OCI-LY1 (cell line): Measurements from ENCODE around the gene AGAP1.

Experiments used
- H2AFZ ChIP-seq: fragments of 200-600 bp; sonication (generic), shearing (Covaris generic); 2 replicates; pipeline ENCODE4 v1.6.0; 2014; ENCODE audit warnings: antibody characterized with exemption, mild to moderate bottlenecking, low read length
- H3F3A ChIP-seq: fragments of 200-600 bp; sonication (generic), shearing (Covaris generic); 2 replicates; pipeline ENCODE4 v1.6.0; 2014; ENCODE audit warnings: mild to moderate bottlenecking, antibody characterized with exemption, low read length, moderate library complexity; ENCODE audit not compliant: insufficient read depth
- H3K27ac ChIP-seq: fragments of 200-600 bp; sonication (generic); 2 replicates; pipeline ENCODE4 v1.5.1; 2014; ENCODE audit warnings: low read length, mixed run types, mild to moderate bottlenecking, low read depth; ENCODE audit not compliant: poor library complexity, severe bottlenecking
- H3K27me3 ChIP-seq: fragments of 200-600 bp; sonication (generic); 2 replicates; pipeline ENCODE4 v1.6.0; 2014; ENCODE audit warnings: antibody characterized with exemption, mild to moderate bottlenecking, low read length, moderate library complexity; ENCODE audit not compliant: insufficient read depth
- H3K36me3 ChIP-seq: fragments of 200-600 bp; sonication (generic); 2 replicates; pipeline ENCODE4 v1.6.1; 2014; ENCODE audit warnings: mild to moderate bottlenecking, antibody characterized with exemption, low read length, moderate library complexity, mixed read lengths; ENCODE audit not compliant: insufficient read depth
- H3K4me1 ChIP-seq: fragments of 200-600 bp; sonication (generic); 2 replicates; pipeline ENCODE4 v1.5.1; 2014; ENCODE audit warnings: mild to moderate bottlenecking, low read length, moderate library complexity; ENCODE audit not compliant: insufficient read depth, severe bottlenecking
- H3K4me2 ChIP-seq: fragments of 200-600 bp; sonication (generic), shearing (Covaris generic); 2 replicates; pipeline ENCODE4 v1.6.1; 2014; ENCODE audit warnings: low read length
- H3K4me3 ChIP-seq: fragments of 200-600 bp; sonication (generic); 2 replicates; pipeline ENCODE4 v1.5.1; 2014; ENCODE audit warnings: low read length, low read depth, mild to moderate bottlenecking, mixed read lengths; ENCODE audit not compliant: poor library complexity, severe bottlenecking
- H3K79me2 ChIP-seq: fragments of 200-600 bp; shearing (Covaris generic); 2 replicates; pipeline ENCODE4 v1.6.1; 2016; ENCODE audit warnings: mixed run types, low read length, mixed read lengths; ENCODE audit not compliant: insufficient read depth
- H3K9ac ChIP-seq: fragments of 200-600 bp; sonication (generic), shearing (Covaris generic); 2 replicates; pipeline ENCODE4 v1.6.1; 2014; ENCODE audit warnings: mild to moderate bottlenecking, low read length, mixed read lengths
- H3K9me2 ChIP-seq: fragments of 200-600 bp; sonication (generic), shearing (Covaris generic); 2 replicates; pipeline ENCODE4 v1.6.1; 2014; ENCODE audit warnings: low read depth, mild to moderate bottlenecking, low read length, mixed read lengths
- H3K9me3 ChIP-seq: fragments of 200-600 bp; shearing (Covaris generic); 2 replicates; pipeline ENCODE4 v1.6.1; 2014; ENCODE audit warnings: low read length, mixed read lengths
- H4K20me1 ChIP-seq: fragments of 200-600 bp; sonication (generic), shearing (Covaris generic); 2 replicates; pipeline ENCODE4 v1.6.0; 2016; ENCODE audit warnings: mild to moderate bottlenecking, low read length; ENCODE audit not compliant: insufficient read depth
- CTCF ChIP-seq: fragments of 200-600 bp; sonication (generic), shearing (Covaris generic); IDR thresholded peaks from 2 replicates; pipeline ENCODE4 v1.5.1; 2017; ENCODE audit warnings: mild to moderate bottlenecking, antibody characterized with exemption, low read length, moderate library complexity, mixed read lengths
- EZH2 ChIP-seq: fragments of 200-600 bp; sonication (generic), shearing (Covaris generic); IDR thresholded peaks from 2 replicates; pipeline ENCODE4 v1.8.0; 2017; ENCODE audit warnings: borderline replicate concordance, mixed run types, mild to moderate bottlenecking, antibody characterized with exemption, low read length, moderate library complexity, mixed read lengths

The AGAP1 gene

DNA sequence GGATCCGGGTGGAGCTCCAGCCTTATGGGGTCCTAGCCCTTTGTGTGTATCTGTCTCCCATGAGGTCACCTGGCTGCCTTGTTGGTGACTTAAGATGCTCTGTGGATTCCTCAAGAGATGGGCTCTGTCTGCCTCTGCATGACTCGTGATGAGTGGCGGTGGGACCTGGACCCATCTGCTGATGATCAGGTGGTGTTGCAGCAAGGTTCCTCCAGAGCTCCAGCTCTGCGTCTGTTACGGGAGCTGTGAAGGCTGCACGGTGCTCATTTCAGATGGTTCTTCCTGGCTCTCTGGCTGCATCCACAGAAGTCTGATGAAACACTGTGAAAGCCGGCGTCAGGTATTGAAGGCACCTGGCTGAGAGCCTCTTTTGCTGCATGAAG lies 2.4 kb downstream of the AGAP1 start:
- Histone ChIP-seq H3K9ac (no peak overlapping the region), H3K4me2 (no peak overlapping the region)

GRCh38 chr2:235497096-235497495 lies 3.3 kb downstream of the AGAP1 start:
- Histone ChIP-seq H3K4me2 (no peak overlapping the region), H3K9ac (no peak overlapping the region), H3K9me3 (no peaks in the 10 kb centered on the region), H3K4me3 (no peak overlapping the region), H3K4me1 (no peaks in the 10 kb centered on the region), H3F3A (no peaks in the 10 kb centered on the region), H3K27ac (no peak overlapping the region), H3K79me2 (no peaks in the 10 kb centered on the region), H2AFZ (no peak overlapping the region), H3K27me3 (no peaks in the 10 kb centered on the region; the same call in 1 of the 2 replicates), H4K20me1 (no peaks in the 10 kb centered on the region), H3K36me3 (no peaks in the 10 kb centered on the region), H3K9me2 (no peaks in the 10 kb centered on the region)
- TF ChIP-seq CTCF (no peak), EZH2 (no peak)

More for the DNA sequence above, 2.4 kb downstream of the AGAP1 start:
- Histone ChIP-seq H3K27ac (no peak overlapping the region), H3K27me3 (no peaks in the 10 kb centered on the region), H3K4me1 (no peaks in the 10 kb centered on the region), H3F3A (no peaks in the 10 kb centered on the region), H3K9me2 (no peaks in the 10 kb centered on the region), H3K4me3 (no peak overlapping the region), H2AFZ (no peak overlapping the region), H3K9me3 (no peaks in the 10 kb centered on the region), H3K36me3 (no peaks in the 10 kb centered on the region), H3K79me2 (no peaks in the 10 kb centered on the region), H4K20me1 (no peaks in the 10 kb centered on the region)
- no peak for TF ChIP-seq CTCF
- TF ChIP-seq EZH2 = no peak

- Histone ChIP-seq H3K9me2 (no peaks in the 10 kb centered on the region), H3K9me3 (no peaks in the 10 kb centered on the region), H2AFZ (no peak overlapping the region), H3F3A (no peaks in the 10 kb centered on the region), H3K4me1 (no peaks in the 10 kb centered on the region), H4K20me1 (no peaks in the 10 kb centered on the region), H3K4me2 (no peak overlapping the region), H3K27ac (no peak overlapping the region), H3K4me3 (no peak overlapping the region), H3K79me2 (no peaks in the 10 kb centered on the region), H3K27me3 (no peaks in the 10 kb centered on the region; the same call in 1 of the 2 replicates), H3K36me3 (no peaks in the 10 kb centered on the region), H3K9ac (no peak overlapping the region)
- TF ChIP-seq CTCF (no peak), EZH2 (no peak)
Observed at GRCh38 chr2:235498541-235498940, 4.7 kb downstream of the AGAP1 start.
